Fibroblast of lung (primary cell): Measurements from ENCODE around the gene CNBD2. TPM values are rescaled to one million over a fixed set of nuclear protein-coding genes. Genes with fewer than 3 reads are reported as not detected.
A peak's percentile ranks its signal among the peaks of the same experiment; 100 is the strongest.

ENCODE experiments used
- DNase-seq, 2 donors: peaks; one replicate each; pipeline versions ENCODE4 v3.0.0 to v3.0.0-alpha.2; 2010; ENCODE audit warnings: low read depth in 2 of 2
- H2AFZ ChIP-seq: 2 replicates; pipeline ENCODE4 v1.5.1; 2012; ENCODE audit warnings: low read length, control low read depth, inconsistent platforms
- H3K27ac ChIP-seq: 2 replicates; pipeline ENCODE4 v1.5.1; 2011; ENCODE audit warnings: low read length, control low read depth; ENCODE audit not compliant: insufficient read depth
- H3K27me3 ChIP-seq: 2 replicates; pipeline ENCODE4 v1.5.1; 2011; ENCODE audit warnings: mild to moderate bottlenecking, low read length; ENCODE audit not compliant: control insufficient read depth, insufficient read depth
- H3K36me3 ChIP-seq: 2 replicates; pipeline ENCODE4 v1.5.1; 2011; ENCODE audit warnings: low read length; ENCODE audit not compliant: control insufficient read depth, insufficient read depth
- H3K4me1 ChIP-seq: 2 replicates; pipeline ENCODE4 v1.5.1; 2011; ENCODE audit warnings: low read length; ENCODE audit not compliant: control insufficient read depth, insufficient read depth; ENCODE audit errors: extremely low read depth
- H3K4me2 ChIP-seq: 2 replicates; pipeline ENCODE4 v1.5.1; 2011; ENCODE audit warnings: low read length, control low read depth; ENCODE audit not compliant: insufficient read depth; ENCODE audit errors: extremely low read depth
- H3K4me3 ChIP-seq, 4 experiments: fragments of 200-600 bp in 1 of 4; sonication (generic) in 1 of 4; replicated peaks in 1 of 4; 2 replicates each; pipeline ENCODE4 v1.5.1; 2011 to 2016; ENCODE audit warnings: low read length in 4 of 4, low read depth in 3 of 4, mild to moderate bottlenecking in 3 of 4, control low read depth in 2 of 4, inconsistent platforms in 1 of 4, mixed read lengths in 1 of 4; ENCODE audit not compliant: insufficient read depth in 1 of 4; ENCODE audit errors: control extremely low read depth in 1 of 4
- H3K79me2 ChIP-seq: 2 replicates; pipeline ENCODE4 v1.5.1; 2012; ENCODE audit warnings: mild to moderate bottlenecking, low read length, inconsistent platforms; ENCODE audit not compliant: control insufficient read depth, insufficient read depth
- H3K9ac ChIP-seq: 2 replicates; pipeline ENCODE4 v1.5.1; 2011; ENCODE audit warnings: mild to moderate bottlenecking, low read length, control low read depth; ENCODE audit not compliant: insufficient read depth
- H3K9me3 ChIP-seq: 2 replicates; pipeline ENCODE4 v1.5.1; 2012; ENCODE audit warnings: low read depth, low read length; ENCODE audit not compliant: control insufficient read depth, insufficient read depth
- H4K20me1 ChIP-seq: 2 replicates; pipeline ENCODE4 v1.5.1; 2011; ENCODE audit warnings: low read length; ENCODE audit not compliant: control insufficient read depth, insufficient read depth; ENCODE audit errors: extremely low read depth
- EZH2 ChIP-seq: IDR thresholded peaks from 2 replicates; pipeline ENCODE4 v1.5.1; 2012; ENCODE audit warnings: low read length, control low read depth, mild to moderate bottlenecking; ENCODE audit errors: missing control alignments
- polyA plus RNA-seq, 2 donors: library from polyadenylated mRNA; depleted of rRNA in 1 of 2; stranded (reverse) in 1 of 2; unstranded in 1 of 2; fragments of >200 nt; gene quantifications; 2 replicates each; pipeline ENCODE4 v1.2.1, GENCODE V29; 2011 to 2012; ENCODE audit warnings: missing spikeins in 1 of 2
- total RNA-seq: library from RNA; depleted of rRNA; stranded (reverse); fragments of >200 nt; gene quantifications from 2 replicates; pipeline ENCODE4 v1.2.1, GENCODE V29; 2014
- TF ChIP-seq, protein P1 (sequence below), 2 donors: IDR thresholded peaks in 1 of 2; conservative IDR thresholded peaks in 1 of 2; 1 replicate in 1 of 2; 2 replicates in 1 of 2; pipeline ENCODE4 v1.5.1; 2011 to 2012; ENCODE audit warnings: low read length in 2 of 2, control low read depth in 1 of 2, inconsistent platforms in 1 of 2, low read depth in 1 of 2, mild to moderate bottlenecking in 1 of 2

Gene CNBD2
- total and polyA plus RNA-seq, 2 donors (not counting 1 experiment from before 2014, with no cell fraction given) = 1.1 to 2.6 TPM

DNA sequence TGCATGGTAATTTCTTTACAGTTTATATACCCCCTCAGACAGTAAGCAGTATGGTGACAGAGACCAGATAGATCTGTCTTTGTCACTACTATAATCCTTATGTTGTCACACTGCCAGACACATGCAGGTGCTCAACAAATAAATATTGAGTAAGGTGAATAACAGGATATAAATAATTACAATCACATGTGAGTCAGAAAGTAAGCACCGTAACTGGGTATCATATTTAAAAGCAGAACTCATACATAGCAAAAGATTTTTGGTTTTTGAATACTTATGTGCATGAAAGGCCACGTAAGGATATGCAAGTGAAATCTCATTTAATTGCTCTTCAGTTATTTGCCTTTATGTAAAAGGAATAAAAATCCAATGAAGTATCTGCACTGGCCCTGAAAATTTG, 17.4 kb downstream of the CNBD2 start:
- no peak for DNase-seq
- TF ChIP-seq, protein P1, sequence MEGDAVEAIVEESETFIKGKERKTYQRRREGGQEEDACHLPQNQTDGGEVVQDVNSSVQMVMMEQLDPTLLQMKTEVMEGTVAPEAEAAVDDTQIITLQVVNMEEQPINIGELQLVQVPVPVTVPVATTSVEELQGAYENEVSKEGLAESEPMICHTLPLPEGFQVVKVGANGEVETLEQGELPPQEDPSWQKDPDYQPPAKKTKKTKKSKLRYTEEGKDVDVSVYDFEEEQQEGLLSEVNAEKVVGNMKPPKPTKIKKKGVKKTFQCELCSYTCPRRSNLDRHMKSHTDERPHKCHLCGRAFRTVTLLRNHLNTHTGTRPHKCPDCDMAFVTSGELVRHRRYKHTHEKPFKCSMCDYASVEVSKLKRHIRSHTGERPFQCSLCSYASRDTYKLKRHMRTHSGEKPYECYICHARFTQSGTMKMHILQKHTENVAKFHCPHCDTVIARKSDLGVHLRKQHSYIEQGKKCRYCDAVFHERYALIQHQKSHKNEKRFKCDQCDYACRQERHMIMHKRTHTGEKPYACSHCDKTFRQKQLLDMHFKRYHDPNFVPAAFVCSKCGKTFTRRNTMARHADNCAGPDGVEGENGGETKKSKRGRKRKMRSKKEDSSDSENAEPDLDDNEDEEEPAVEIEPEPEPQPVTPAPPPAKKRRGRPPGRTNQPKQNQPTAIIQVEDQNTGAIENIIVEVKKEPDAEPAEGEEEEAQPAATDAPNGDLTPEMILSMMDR (conservative IDR thresholded peaks at IDR 0.05 in 1 of 2, IDR thresholded peaks at IDR 0.05 in 1 of 2; ENCODE audit: low read depth in 1 of 2, low read length in 2 of 2) = no peak
- no peak for TF ChIP-seq EZH2
- H4K20me1 ChIP-seq = no peaks in the 10 kb centered on the region
- no peaks in the 10 kb centered on the region for H3K4me1 ChIP-seq
- H3K27ac ChIP-seq = no peak overlapping the region
- no peaks in the 10 kb centered on the region for H3K79me2 ChIP-seq
- no peaks in the 10 kb centered on the region for H3K27me3 ChIP-seq
- no peaks in the 10 kb centered on the region for H3K9me3 ChIP-seq
- H3K4me2 ChIP-seq = no peak overlapping the region
- H3K36me3 ChIP-seq = no peaks in the 10 kb centered on the region
- no peak overlapping the region for H2AFZ ChIP-seq
- no peak overlapping the region for H3K9ac ChIP-seq
- no peak overlapping the region for H3K4me3 ChIP-seq

DNA sequence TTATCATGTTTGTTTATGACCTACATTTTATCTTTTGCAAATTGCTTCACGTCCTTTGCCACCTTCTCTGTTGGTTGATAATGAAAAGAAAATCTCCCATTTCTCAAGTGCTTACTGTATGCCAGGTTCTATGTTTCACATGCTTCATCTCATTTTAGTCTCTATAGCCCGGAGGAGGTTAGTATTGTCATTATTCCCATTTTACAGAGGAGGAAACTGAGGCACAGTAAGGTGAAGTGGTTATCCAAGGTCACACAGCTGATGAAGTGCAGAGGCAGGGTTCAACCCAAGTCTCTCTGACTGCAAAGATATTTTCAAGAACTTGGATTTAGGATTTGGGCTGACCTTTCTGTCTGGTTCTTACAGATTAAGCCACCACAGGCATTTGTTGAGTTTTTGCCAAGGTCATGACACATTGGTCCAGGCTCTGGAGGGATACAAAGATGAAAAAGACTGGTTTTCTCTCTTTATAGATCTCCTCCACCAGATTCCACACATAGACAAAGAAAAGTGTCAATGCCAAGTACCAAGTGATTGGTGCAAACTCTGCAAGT, 20.6 kb downstream of the CNBD2 start:
- Histone ChIP-seq H2AFZ (no peak overlapping the region), H4K20me1 (no peaks in the 10 kb centered on the region), H3K9me3 (no peaks in the 10 kb centered on the region), H3K4me1 (no peaks in the 10 kb centered on the region), H3K9ac (no peak overlapping the region), H3K4me3 (no peak overlapping the region), H3K79me2 (no peaks in the 10 kb centered on the region), H3K27ac (no peak overlapping the region), H3K27me3 (no peaks in the 10 kb centered on the region), H3K36me3 (no peaks in the 10 kb centered on the region), H3K4me2 (no peak overlapping the region)
- DNase-seq = peak in 1 of 2 donors; percentile 6
- TF ChIP-seq, protein P1 (conservative IDR thresholded peaks at IDR 0.05 in 1 of 2, IDR thresholded peaks at IDR 0.05 in 1 of 2; ENCODE audit: low read depth in 1 of 2, low read length in 2 of 2) = no peak
- TF ChIP-seq EZH2 = no peak

DNA sequence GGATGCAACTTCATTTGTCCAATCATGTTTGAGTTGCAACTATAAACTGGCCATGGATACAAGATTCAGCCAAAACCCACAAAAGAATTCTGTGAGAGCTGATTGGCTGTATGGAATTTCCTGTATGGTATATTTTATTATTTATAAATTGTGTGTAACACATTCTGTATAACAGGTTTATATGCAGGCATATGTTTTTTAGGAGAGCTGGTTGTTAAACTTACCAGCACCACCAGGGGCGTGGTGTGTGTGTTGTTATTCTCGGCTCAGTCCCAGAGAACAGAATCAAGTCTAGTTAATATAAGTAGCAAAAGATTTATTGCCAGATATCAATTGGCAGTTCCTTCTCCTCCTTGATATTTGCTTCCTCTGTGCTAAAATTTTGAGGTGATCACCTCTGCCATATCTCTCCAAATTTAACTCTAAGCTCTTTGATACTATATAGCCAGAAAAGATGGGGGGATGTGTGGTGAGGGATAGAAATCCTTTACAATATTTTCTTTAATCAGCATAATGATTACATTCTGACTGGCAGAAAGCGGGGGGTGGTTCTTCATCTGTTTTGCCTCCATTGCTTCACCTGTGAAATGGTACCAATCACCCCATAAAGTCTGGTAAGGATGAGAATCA, 22.9 kb downstream of the CNBD2 start:
- Histone ChIP-seq H3K27ac (no peak overlapping the region), H3K4me2 (no peak overlapping the region), H3K4me3 (no peak overlapping the region), H3K79me2 (no peaks in the 10 kb centered on the region), H3K9me3 (no peaks in the 10 kb centered on the region), H2AFZ (no peak overlapping the region), H4K20me1 (no peaks in the 10 kb centered on the region), H3K4me1 (no peaks in the 10 kb centered on the region), H3K27me3 (no peaks in the 10 kb centered on the region), H3K9ac (no peak overlapping the region), H3K36me3 (no peaks in the 10 kb centered on the region)
- TF ChIP-seq EZH2 = no peak
- TF ChIP-seq, protein P1 (conservative IDR thresholded peaks at IDR 0.05 in 1 of 2, IDR thresholded peaks at IDR 0.05 in 1 of 2; ENCODE audit: low read depth in 1 of 2, low read length in 2 of 2) = peak; percentile 51 to 65
- peak; percentile 21 to 37 for DNase-seq
